Measurements from ENCODE around the gene HMGN1.

DNA sequence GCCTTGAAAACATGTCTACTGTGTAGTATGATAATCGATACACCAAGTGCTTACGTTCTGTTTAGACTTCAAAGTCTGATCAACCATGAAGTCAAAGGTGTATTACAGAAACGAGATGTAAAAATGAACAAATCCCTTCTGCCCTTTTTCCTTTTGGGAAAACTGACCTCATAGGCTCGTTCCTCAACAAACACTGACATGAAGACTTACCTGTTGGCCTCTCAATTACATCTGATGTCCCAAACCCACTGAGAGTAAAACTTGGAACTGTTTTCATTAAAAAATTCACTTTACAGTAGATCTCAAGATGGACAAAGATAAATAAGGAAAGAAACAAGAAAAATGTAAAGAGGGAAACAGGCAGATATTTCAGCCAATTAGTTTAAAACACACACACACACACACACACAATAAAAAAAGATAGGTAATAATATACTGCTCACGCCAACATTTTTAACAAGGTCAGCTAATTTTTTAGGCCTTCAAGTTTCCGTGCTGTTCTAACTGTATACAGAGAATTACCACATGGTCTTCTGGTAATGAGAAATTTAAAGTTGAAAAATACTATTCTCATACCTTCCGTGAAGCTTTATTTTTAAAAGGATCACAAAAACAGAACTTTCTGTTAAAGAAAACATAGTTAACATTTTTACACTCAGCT lies 2.1 kb downstream of the HMGN1 start:
- TF ChIP-seq, protein P1, sequence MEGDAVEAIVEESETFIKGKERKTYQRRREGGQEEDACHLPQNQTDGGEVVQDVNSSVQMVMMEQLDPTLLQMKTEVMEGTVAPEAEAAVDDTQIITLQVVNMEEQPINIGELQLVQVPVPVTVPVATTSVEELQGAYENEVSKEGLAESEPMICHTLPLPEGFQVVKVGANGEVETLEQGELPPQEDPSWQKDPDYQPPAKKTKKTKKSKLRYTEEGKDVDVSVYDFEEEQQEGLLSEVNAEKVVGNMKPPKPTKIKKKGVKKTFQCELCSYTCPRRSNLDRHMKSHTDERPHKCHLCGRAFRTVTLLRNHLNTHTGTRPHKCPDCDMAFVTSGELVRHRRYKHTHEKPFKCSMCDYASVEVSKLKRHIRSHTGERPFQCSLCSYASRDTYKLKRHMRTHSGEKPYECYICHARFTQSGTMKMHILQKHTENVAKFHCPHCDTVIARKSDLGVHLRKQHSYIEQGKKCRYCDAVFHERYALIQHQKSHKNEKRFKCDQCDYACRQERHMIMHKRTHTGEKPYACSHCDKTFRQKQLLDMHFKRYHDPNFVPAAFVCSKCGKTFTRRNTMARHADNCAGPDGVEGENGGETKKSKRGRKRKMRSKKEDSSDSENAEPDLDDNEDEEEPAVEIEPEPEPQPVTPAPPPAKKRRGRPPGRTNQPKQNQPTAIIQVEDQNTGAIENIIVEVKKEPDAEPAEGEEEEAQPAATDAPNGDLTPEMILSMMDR (IDR thresholded peaks at IDR 0.05; ENCODE audit: poor library complexity, severe bottlenecking), result no peak
- no peak for TF ChIP-seq MXI1 (conservative IDR thresholded peaks at IDR 0.05; ENCODE audit: poor library complexity, severe bottlenecking)

Data from neural cell (in vitro differentiated cells).